Loucy (cell line): ENCODE data around the gene CYP8B1.
A peak's percentile ranks its signal among the peaks of the same experiment; 100 is the strongest.
"Not testable (repeated sequence)": the region's sequence is repeated elsewhere in the genome, so short reads cannot be mapped to it uniquely, and the experiment has no call there.

Experiments used
- H2AFZ ChIP-seq: fragments of 200-600 bp; sonication (generic); 2 replicates; pipeline ENCODE4 v1.6.0; 2016; ENCODE audit warnings: antibody characterized with exemption, mild to moderate bottlenecking, low read length, moderate library complexity
- H3F3A ChIP-seq: fragments of 200-600 bp; 2 replicates; pipeline ENCODE4 v1.6.0; 2016; ENCODE audit warnings: antibody characterized with exemption, low read depth, mild to moderate bottlenecking
- H3K27me3 ChIP-seq: fragments of 200-600 bp; sonication (generic); 2 replicates; pipeline ENCODE4 v1.6.1; 2014; ENCODE audit warnings: low read length, mild to moderate bottlenecking; ENCODE audit not compliant: insufficient read depth, poor library complexity, severe bottlenecking
- H3K36me3 ChIP-seq: fragments of 200-600 bp; sonication (generic); 2 replicates; pipeline ENCODE4 v1.6.1; 2016; ENCODE audit warnings: low read length; ENCODE audit not compliant: insufficient read depth
- H3K4me1 ChIP-seq: fragments of 200-600 bp; sonication (generic); 2 replicates; pipeline ENCODE4 v1.5.1; 2014; ENCODE audit warnings: low read length, mild to moderate bottlenecking; ENCODE audit not compliant: insufficient read depth, poor library complexity, severe bottlenecking
- H3K4me2 ChIP-seq: fragments of 200-600 bp; sonication (generic); 2 replicates; pipeline ENCODE4 v1.6.0; 2014; ENCODE audit warnings: antibody characterized with exemption, low read length, low read depth, mild to moderate bottlenecking; ENCODE audit not compliant: poor library complexity, severe bottlenecking
- H3K4me3 ChIP-seq: fragments of 200-600 bp; sonication (generic); 2 replicates; pipeline ENCODE4 v1.5.1; 2014; ENCODE audit warnings: low read length, mild to moderate bottlenecking, mixed read lengths; ENCODE audit not compliant: poor library complexity, severe bottlenecking
- H3K79me2 ChIP-seq: fragments of 200-600 bp; sonication (generic); 2 replicates; pipeline ENCODE4 v1.6.1; 2014; ENCODE audit warnings: low read length; ENCODE audit not compliant: insufficient read depth
- H3K9ac ChIP-seq: fragments of 200-600 bp; sonication (generic); 2 replicates; pipeline ENCODE4 v1.6.0; 2014; ENCODE audit warnings: mild to moderate bottlenecking, low read depth, low read length, moderate library complexity; ENCODE audit not compliant: poor library complexity, severe bottlenecking
- H3K9me2 ChIP-seq: fragments of 200-600 bp; sonication (generic); replicated peaks from 2 replicates; pipeline ENCODE4 v1.6.1; 2016; ENCODE audit warnings: low read depth, low read length, mixed read lengths
- H3K9me3 ChIP-seq: fragments of 200-600 bp; sonication (generic); 2 replicates; pipeline ENCODE4 v1.6.1; 2014; ENCODE audit warnings: mild to moderate bottlenecking, antibody characterized with exemption, low read length, low read depth; ENCODE audit not compliant: insufficient read depth
- H4K20me1 ChIP-seq: fragments of 200-600 bp; sonication (generic); 2 replicates; pipeline ENCODE4 v1.6.0; 2014; ENCODE audit warnings: antibody characterized with exemption, low read length, mild to moderate bottlenecking; ENCODE audit not compliant: insufficient read depth, poor library complexity, severe bottlenecking
- EZH2phosphoT487 ChIP-seq: fragments of 200-600 bp; IDR thresholded peaks from 2 replicates; pipeline ENCODE4 v1.6.1; 2018; ENCODE audit warnings: antibody characterized with exemption, mild to moderate bottlenecking, moderate library complexity, borderline replicate concordance
- TF ChIP-seq, protein P1 (sequence below): fragments of 200-600 bp; sonication (generic); conservative IDR thresholded peaks from 2 replicates; pipeline ENCODE4 v1.5.1; 2014; ENCODE audit warnings: mild to moderate bottlenecking, antibody characterized with exemption, low read length

CYP8B1 gene

DNA sequence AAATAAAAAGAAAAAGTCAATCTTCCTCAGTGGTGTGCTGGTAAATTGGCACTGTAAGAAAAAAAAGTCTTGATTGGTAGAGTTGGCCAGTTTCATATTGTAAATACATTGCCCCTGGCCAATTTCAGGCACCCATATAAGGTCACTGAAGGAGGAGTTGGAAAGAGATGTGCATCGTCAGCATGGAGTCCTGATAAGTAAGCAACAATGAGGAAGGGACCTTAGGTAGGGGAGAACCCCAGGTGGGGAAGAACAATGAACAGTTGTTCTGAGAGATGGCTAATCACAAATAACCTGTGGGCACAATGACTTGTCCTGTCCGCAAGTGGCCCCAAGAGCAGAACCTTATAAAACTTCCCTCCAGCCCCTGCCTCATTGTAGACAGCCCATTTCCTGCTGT is 8.6 kb upstream of the CYP8B1 start:
- TF ChIP-seq, protein P1, sequence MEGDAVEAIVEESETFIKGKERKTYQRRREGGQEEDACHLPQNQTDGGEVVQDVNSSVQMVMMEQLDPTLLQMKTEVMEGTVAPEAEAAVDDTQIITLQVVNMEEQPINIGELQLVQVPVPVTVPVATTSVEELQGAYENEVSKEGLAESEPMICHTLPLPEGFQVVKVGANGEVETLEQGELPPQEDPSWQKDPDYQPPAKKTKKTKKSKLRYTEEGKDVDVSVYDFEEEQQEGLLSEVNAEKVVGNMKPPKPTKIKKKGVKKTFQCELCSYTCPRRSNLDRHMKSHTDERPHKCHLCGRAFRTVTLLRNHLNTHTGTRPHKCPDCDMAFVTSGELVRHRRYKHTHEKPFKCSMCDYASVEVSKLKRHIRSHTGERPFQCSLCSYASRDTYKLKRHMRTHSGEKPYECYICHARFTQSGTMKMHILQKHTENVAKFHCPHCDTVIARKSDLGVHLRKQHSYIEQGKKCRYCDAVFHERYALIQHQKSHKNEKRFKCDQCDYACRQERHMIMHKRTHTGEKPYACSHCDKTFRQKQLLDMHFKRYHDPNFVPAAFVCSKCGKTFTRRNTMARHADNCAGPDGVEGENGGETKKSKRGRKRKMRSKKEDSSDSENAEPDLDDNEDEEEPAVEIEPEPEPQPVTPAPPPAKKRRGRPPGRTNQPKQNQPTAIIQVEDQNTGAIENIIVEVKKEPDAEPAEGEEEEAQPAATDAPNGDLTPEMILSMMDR: no peak
- no peak for TF ChIP-seq EZH2phosphoT487
- H3K4me2 ChIP-seq: no peak overlapping the region
- no peak overlapping the region for H3K9ac ChIP-seq
- no peak overlapping the region for H3K4me3 ChIP-seq
- H3K4me1 ChIP-seq: peaks cover 11% of the 10 kb centered on the region
- H3K36me3 ChIP-seq: no peaks in the 10 kb centered on the region
- no peaks in the 10 kb centered on the region for H4K20me1 ChIP-seq
- no peaks in the 10 kb centered on the region for H3K79me2 ChIP-seq
- H3K9me2 ChIP-seq: no peaks in the 10 kb centered on the region
- no peaks in the 10 kb centered on the region for H3K9me3 ChIP-seq
- no peaks in the 10 kb centered on the region for H3F3A ChIP-seq
- H2AFZ ChIP-seq: no peak overlapping the region
- no peaks in the 10 kb centered on the region for H3K27me3 ChIP-seq

DNA sequence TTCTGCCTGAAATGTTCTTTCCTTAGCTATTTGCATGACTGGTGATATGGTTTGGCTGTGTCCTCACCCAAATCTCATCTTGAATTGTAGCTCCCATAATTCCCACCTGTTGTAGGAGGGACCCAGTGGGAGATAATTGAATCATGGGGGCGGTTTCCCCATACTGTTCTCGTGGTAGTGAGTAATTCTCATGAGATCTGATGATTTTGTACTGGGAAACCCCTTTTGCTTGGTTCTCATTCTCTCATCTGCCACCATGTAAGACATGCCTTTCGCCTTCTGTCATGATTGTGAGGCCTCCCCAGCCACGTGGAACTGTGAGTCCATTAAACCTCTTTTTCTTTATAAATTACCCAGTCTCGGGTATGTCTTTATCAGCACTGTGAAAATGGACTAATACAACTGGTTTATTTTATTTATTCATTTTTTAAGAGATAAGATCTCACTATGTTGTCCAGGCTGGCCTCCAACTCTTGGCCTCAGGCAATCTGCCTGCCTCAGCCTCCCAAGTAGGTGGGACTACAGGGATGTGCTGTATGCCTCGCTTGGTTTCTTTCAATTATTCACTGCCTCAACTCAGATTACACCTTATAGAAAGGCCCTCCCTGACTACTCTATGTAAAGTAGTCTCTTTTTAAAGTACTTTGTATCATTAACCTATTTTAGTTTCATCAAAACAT is 7.7 kb upstream of the CYP8B1 start:
- not testable (repeated sequence) for H3K4me2 ChIP-seq, H3K79me2 ChIP-seq, H2AFZ ChIP-seq, H3K27me3 ChIP-seq, H3K9ac ChIP-seq, H3K9me3 ChIP-seq, H3K4me3 ChIP-seq, H4K20me1 ChIP-seq, H3K36me3 ChIP-seq, H3K9me2 ChIP-seq, H3F3A ChIP-seq
- H3K4me1 ChIP-seq: peaks cover 11% of the 10 kb centered on the region

DNA sequence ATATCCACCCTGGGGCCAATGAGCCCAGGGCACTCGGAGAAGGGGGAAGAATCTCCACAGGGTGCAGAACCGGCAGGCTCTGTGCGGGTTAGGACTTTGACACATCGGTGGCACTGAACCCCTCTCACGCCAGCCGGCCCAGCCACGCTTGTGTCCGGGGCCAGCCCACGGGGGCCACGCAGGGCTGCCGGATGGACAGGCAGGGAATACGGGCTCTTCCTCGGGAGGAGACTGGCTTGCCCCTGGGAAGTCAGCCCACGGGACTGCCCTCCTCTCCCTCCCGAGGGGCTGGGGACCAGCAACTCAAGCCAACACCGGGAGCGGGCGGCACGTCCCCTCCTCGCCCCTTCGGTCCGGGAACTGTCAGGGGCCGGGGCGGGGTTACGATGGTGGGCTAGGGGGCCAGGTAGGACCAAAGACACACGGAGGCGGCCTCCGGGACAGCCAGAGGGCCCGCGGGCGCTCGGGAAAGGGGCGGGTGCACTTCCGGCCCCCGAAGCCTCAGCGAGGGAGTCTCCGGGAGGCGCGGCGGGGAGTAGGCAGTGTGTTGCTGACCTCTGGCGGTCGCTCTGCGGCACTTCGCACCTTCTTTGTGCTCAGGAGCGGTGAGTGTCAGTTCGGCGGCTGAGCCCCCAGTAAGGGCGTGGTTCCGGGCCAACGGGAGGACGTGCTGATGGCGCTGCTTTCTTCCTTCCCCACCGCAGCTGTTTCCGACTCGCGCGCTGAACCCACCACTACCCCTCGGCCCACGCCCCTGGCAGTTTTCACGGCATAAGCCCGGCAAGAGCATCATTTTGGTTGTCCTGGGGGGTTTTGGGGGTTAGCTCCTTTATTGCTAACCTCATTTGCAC is 5.1 kb upstream of the CYP8B1 start:
- peak overlapping the region; percentile 96 for H2AFZ ChIP-seq
- H3K9me2 ChIP-seq: no peaks in the 10 kb centered on the region
- peak overlapping the region; percentile 89 for H3K4me2 ChIP-seq
- H3K9ac ChIP-seq: peak overlapping the region; percentile 64
- H3K27me3 ChIP-seq: no peaks in the 10 kb centered on the region
- H3K79me2 ChIP-seq: no peaks in the 10 kb centered on the region
- no peaks in the 10 kb centered on the region for H3K9me3 ChIP-seq
- peaks cover 11% of the 10 kb centered on the region for H3K4me1 ChIP-seq
- no peaks in the 10 kb centered on the region for H4K20me1 ChIP-seq
- no peaks in the 10 kb centered on the region for H3K36me3 ChIP-seq
- TF ChIP-seq, protein P1: peak; percentile 74
- TF ChIP-seq EZH2phosphoT487: no peak
- peak overlapping the region; percentile 73 for H3K4me3 ChIP-seq
- H3F3A ChIP-seq: no peaks in the 10 kb centered on the region
